GM12801 (cell line): ENCODE results near the gene SLC23A1.

ENCODE experiments used
- TF ChIP-seq, protein P1 (sequence below): IDR thresholded peaks from one replicate; pipeline ENCODE4 v1.5.1; 2011; ENCODE audit warnings: control low read depth; ENCODE audit not compliant: insufficient read length; ENCODE audit errors: extremely low read depth

SLC23A1 gene

GRCh38 chr5:139404484-139404840 lies 21.4 kb upstream of the SLC23A1 start:
- TF ChIP-seq, protein P1, sequence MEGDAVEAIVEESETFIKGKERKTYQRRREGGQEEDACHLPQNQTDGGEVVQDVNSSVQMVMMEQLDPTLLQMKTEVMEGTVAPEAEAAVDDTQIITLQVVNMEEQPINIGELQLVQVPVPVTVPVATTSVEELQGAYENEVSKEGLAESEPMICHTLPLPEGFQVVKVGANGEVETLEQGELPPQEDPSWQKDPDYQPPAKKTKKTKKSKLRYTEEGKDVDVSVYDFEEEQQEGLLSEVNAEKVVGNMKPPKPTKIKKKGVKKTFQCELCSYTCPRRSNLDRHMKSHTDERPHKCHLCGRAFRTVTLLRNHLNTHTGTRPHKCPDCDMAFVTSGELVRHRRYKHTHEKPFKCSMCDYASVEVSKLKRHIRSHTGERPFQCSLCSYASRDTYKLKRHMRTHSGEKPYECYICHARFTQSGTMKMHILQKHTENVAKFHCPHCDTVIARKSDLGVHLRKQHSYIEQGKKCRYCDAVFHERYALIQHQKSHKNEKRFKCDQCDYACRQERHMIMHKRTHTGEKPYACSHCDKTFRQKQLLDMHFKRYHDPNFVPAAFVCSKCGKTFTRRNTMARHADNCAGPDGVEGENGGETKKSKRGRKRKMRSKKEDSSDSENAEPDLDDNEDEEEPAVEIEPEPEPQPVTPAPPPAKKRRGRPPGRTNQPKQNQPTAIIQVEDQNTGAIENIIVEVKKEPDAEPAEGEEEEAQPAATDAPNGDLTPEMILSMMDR: no peak

GRCh38 chr5:139403787-139404483 lies 20.8 kb upstream of the SLC23A1 start, which contains the start of gene SPATA24:
Gene SPATA24, minus strand, starts transcription at chr5:139404089. Its CDS starts 29 bp downstream, at chr5:139404060.
- TF ChIP-seq, protein P1: no peak

- TF ChIP-seq, protein P1: no peak
Observed at GRCh38 chr5:139403418-139403786, 20.3 kb upstream of the SLC23A1 start.

GRCh38 chr5:139402561-139403158 lies 19.6 kb upstream of the SLC23A1 start:
- TF ChIP-seq, protein P1: no peak

DNA sequence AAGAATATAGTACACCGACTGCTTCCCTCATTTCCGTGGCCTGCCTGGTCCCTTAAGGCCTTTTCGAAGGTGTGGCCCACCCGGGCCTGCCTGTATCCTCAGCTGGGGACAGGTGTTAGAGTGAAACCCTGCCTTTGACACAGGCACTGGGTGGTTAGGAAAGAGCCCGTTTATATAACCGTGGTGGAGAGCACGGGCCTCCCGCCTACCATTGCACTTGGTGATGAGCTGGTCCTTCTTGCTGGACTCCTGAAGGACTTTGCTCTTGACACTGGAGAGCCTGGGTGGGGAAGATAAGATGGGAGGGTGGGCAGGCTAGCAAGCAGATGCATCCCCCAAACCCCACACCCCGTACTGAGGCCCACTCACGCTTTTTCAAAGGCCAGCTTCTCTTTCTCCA lies 18.4 kb upstream of the SLC23A1 start:
- TF ChIP-seq, protein P1: no peak

GRCh38 chr5:139399501-139400121 lies 16.5 kb upstream of the SLC23A1 start:
- TF ChIP-seq, protein P1: no peak

DNA sequence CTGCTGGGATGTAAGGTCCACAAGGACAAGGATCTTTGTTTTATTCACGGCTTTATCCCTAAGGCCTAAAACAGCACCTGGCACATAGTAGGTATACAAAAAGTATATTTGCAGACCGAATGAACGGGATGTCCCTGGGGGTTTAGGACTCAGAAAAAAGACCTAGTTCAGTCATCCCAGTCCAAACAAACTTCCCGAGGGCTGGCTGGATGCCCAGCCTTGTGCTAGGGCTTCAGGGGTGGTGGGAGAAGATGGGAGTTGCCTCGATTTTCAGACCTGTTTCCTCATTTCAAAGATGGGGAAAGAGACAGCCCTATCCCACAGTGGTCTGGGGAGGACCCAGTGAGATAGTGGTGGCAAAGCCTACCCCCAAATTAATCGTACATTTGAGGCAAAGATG lies 14.8 kb upstream of the SLC23A1 start:
- TF ChIP-seq, protein P1: no peak
